GM19328 (cell line): ENCODE data around the gene KCNS3.
"Not testable (repeated sequence)": the region's sequence is repeated elsewhere in the genome, so short reads cannot be mapped to it uniquely, and the experiment has no call there.

ENCODE experiments used
- ATAC-seq: cut with Tn5 transposase; IDR thresholded peaks from one replicate; pipeline ENCODE4 v1.9.1; 2021; ENCODE audit warnings: mild to moderate bottlenecking, moderate library complexity; ENCODE audit not compliant: unreplicated experiment

The KCNS3 gene

GRCh38 chr2:17940091-17940630 lies 61.7 kb downstream of the KCNS3 start:
- no peak for ATAC-seq

GRCh38 chr2:17943444-17943843 lies 65.0 kb downstream of the KCNS3 start:
- ATAC-seq = no peak

- ATAC-seq = no peak
Observed at GRCh38 chr2:17947113-17947512, 68.6 kb downstream of the KCNS3 start.

- ATAC-seq = no peak
Observed at GRCh38 chr2:17950006-17950405, 71.5 kb downstream of the KCNS3 start.

GRCh38 chr2:17951563-17951962 lies 73.1 kb downstream of the KCNS3 start:
- no peak for ATAC-seq

GRCh38 chr2:17958466-17959092 lies 80.1 kb downstream of the KCNS3 start:
- ATAC-seq = no peak

- no peak for ATAC-seq
Observed at GRCh38 chr2:17959356-17959755, 80.9 kb downstream of the KCNS3 start.

- ATAC-seq = no peak
Observed at GRCh38 chr2:17959833-17960232, 81.4 kb downstream of the KCNS3 start.

- no peak for ATAC-seq
Observed at GRCh38 chr2:17960925-17961324, 82.5 kb downstream of the KCNS3 start.

GRCh38 chr2:17961789-17962188 lies 83.3 kb downstream of the KCNS3 start:
- ATAC-seq = no peak

- ATAC-seq = no peak
Observed at GRCh38 chr2:17962876-17963275, 84.4 kb downstream of the KCNS3 start.

- not testable (repeated sequence) for ATAC-seq
Observed at GRCh38 chr2:17963571-17963970, 85.1 kb downstream of the KCNS3 start.

GRCh38 chr2:17965196-17965595 lies 86.7 kb downstream of the KCNS3 start:
- ATAC-seq = no peak

- ATAC-seq = no peak
Observed at GRCh38 chr2:17966798-17967197, 88.3 kb downstream of the KCNS3 start.

GRCh38 chr2:17969661-17970060 lies 91.2 kb downstream of the KCNS3 start:
- no peak for ATAC-seq

- no peak for ATAC-seq
Observed at GRCh38 chr2:17971531-17972125, 93.2 kb downstream of the KCNS3 start.

- ATAC-seq = no peak
Observed at GRCh38 chr2:17972991-17973390, 94.5 kb downstream of the KCNS3 start.

GRCh38 chr2:17975401-17975800 lies 96.9 kb downstream of the KCNS3 start:
- ATAC-seq = no peak

GRCh38 chr2:17976871-17977746 lies 98.6 kb downstream of the KCNS3 start:
- ATAC-seq = no peak

GRCh38 chr2:17979707-17980106 lies 101.2 kb downstream of the KCNS3 start:
- ATAC-seq = no peak

- ATAC-seq = no peak
Observed at GRCh38 chr2:17981936-17982335, 103.5 kb downstream of the KCNS3 start.
